ENCODE results near the gene RNF115.

Gene RNF115

DNA sequence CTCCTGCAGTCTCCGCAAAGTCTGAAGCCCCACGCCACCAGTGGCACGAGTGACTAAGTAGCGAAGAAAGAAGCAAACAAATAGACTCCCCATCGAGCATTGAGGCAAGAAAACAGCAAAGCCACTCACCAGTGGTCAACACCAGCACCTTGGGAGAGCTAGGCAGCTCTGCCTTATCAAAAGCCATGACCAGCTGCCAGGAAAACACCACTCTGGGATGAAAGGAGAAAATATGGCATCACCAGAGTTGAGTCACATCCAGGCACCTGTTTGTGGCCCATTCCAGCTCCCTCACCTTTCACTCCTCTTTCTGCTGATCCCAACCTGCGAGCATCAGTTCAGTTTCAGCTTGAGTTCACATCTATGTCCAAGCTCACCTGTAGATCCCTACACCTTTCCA is 134.0 kb downstream of the RNF115 start:
- Histone ChIP-seq H3K36me3 (ENCODE audit: low read length) (no peaks in the 10 kb centered on the region), H4K20me1 (ENCODE audit: low read depth, low read length) (no peaks in the 10 kb centered on the region), H3K9ac (ENCODE audit: low read length) (no peak overlapping the region), H2AFZ (ENCODE audit: low read depth, low read length, severe bottlenecking) (no peak overlapping the region), H3K9me3 (ENCODE audit: insufficient read depth, low read length) (no peaks in the 10 kb centered on the region), H3K27ac (ENCODE audit: low read depth, low read length) (no peak overlapping the region), H3K4me2 (ENCODE audit: low read depth, low read length, poor library complexity, severe bottlenecking) (no peak overlapping the region), H3K79me2 (ENCODE audit: insufficient read depth, low read length) (no peaks in the 10 kb centered on the region), H3K9me2 (replicated peaks; ENCODE audit: insufficient read depth, low read length) (no peaks in the 10 kb centered on the region), H3K4me3 (ENCODE audit: insufficient read depth, low read length, poor library complexity, severe bottlenecking) (no peak overlapping the region), H3F3A (ENCODE audit: insufficient read depth) (no peaks in the 10 kb centered on the region), H3K27me3 (ENCODE audit: low read length) (no peaks in the 10 kb centered on the region)
- TF ChIP-seq, protein P1, sequence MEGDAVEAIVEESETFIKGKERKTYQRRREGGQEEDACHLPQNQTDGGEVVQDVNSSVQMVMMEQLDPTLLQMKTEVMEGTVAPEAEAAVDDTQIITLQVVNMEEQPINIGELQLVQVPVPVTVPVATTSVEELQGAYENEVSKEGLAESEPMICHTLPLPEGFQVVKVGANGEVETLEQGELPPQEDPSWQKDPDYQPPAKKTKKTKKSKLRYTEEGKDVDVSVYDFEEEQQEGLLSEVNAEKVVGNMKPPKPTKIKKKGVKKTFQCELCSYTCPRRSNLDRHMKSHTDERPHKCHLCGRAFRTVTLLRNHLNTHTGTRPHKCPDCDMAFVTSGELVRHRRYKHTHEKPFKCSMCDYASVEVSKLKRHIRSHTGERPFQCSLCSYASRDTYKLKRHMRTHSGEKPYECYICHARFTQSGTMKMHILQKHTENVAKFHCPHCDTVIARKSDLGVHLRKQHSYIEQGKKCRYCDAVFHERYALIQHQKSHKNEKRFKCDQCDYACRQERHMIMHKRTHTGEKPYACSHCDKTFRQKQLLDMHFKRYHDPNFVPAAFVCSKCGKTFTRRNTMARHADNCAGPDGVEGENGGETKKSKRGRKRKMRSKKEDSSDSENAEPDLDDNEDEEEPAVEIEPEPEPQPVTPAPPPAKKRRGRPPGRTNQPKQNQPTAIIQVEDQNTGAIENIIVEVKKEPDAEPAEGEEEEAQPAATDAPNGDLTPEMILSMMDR (IDR thresholded peaks at IDR 0.05; ENCODE audit: insufficient read depth, low read length, poor library complexity, severe bottlenecking), result no peak
- no peak for TF ChIP-seq EZH2phosphoT487 (conservative IDR thresholded peaks at IDR 0.05; ENCODE audit: low read length)

DNA sequence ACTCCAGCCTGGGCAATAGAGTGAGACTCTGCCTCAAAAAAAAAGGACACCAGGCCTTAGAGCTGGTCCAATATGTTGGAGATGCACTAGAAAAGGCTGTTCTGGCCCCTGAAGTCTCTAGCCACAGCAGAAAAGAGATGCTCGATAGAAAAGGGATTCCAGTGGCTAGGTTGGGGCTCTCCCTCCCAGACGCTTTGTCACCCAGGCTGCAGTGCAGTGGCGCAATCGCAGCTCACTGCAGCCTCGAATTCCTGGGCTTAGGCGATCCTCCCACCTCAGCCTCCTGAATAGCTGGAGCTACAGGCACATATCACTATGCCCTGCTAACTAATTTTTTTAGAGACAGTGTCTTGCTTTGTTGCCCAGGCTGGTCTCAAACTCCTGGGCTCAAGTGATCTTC is 135.0 kb downstream of the RNF115 start:
- Histone ChIP-seq H4K20me1 (ENCODE audit: low read depth, low read length) (no peaks in the 10 kb centered on the region), H3F3A (ENCODE audit: insufficient read depth) (no peaks in the 10 kb centered on the region), H3K79me2 (ENCODE audit: insufficient read depth, low read length) (no peaks in the 10 kb centered on the region), H2AFZ (ENCODE audit: low read depth, low read length, severe bottlenecking) (no peak overlapping the region), H3K27ac (ENCODE audit: low read depth, low read length) (no peak overlapping the region), H3K9me2 (replicated peaks; ENCODE audit: insufficient read depth, low read length) (no peaks in the 10 kb centered on the region), H3K9me3 (ENCODE audit: insufficient read depth, low read length) (no peaks in the 10 kb centered on the region), H3K4me2 (ENCODE audit: low read depth, low read length, poor library complexity, severe bottlenecking) (no peak overlapping the region), H3K9ac (ENCODE audit: low read length) (no peak overlapping the region), H3K36me3 (ENCODE audit: low read length) (no peaks in the 10 kb centered on the region), H3K27me3 (ENCODE audit: low read length) (no peaks in the 10 kb centered on the region), H3K4me3 (ENCODE audit: insufficient read depth, low read length, poor library complexity, severe bottlenecking) (no peak overlapping the region)
- TF ChIP-seq, protein P1 (IDR thresholded peaks at IDR 0.05; ENCODE audit: insufficient read depth, low read length, poor library complexity, severe bottlenecking), result no peak
- no peak for TF ChIP-seq EZH2phosphoT487 (conservative IDR thresholded peaks at IDR 0.05; ENCODE audit: low read length)

Data from SU-DHL-6 (cell line).